Neuron (in vitro differentiated cells): ENCODE data around the gene TPSG1.
"Not testable (repeated sequence)": the region's sequence is repeated elsewhere in the genome, so short reads cannot be mapped to it uniquely, and the experiment has no call there.

ENCODE experiments used
- H2AFZ ChIP-seq: one replicate; pipeline ENCODE4 v1.6.1; 2013; ENCODE audit warnings: low read depth, mild to moderate bottlenecking, inconsistent platforms, low read length, moderate library complexity
- H3K27me3 ChIP-seq: one replicate; pipeline ENCODE4 v1.6.1; 2013; ENCODE audit warnings: low read length; ENCODE audit not compliant: insufficient read depth
- H3K36me3 ChIP-seq: one replicate; pipeline ENCODE4 v1.6.1; 2013; ENCODE audit warnings: low read length; ENCODE audit not compliant: insufficient read depth
- H3K4me1 ChIP-seq: one replicate; pipeline ENCODE4 v1.6.1; 2013; ENCODE audit warnings: low read length; ENCODE audit not compliant: insufficient read depth
- H3K4me3 ChIP-seq: 2 replicates; pipeline ENCODE4 v1.5.1; 2013; ENCODE audit warnings: mild to moderate bottlenecking, low read length, moderate library complexity
- H3K9me3 ChIP-seq: one replicate; pipeline ENCODE4 v1.6.1; 2013; ENCODE audit warnings: low read length

The TPSG1 gene

DNA sequence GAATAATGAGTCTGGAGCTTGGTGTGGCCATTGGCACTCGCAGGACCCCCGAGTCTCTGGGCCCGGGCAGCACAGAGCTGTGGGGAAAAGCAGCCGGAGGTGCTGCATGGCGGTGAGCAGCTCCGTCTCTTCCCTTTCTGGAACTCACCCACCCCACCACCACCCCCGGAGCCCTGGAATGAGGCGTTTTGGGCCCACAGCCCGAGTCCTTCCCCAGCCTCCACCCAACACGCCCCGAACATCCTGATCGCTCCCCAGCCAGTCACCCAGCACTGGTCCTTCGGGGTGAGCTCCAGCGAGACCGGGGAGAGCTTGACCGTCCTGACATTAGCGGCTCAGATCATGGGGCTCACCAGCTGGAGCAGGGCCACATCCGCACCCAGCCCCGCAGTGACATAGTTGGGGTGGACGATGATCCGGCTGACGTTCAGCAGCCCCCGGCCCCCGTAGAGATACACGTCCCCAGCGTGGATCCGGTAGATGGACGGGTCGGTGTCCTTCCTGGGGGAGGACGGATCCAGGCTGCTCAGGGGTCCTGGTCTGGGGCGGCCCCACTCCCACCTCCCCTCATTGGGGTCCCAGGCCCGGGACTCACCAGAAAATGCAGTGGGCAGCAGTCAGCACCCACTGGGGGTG, 37.3 kb upstream of the TPSG1 start:
- H3K4me3 ChIP-seq, result no peak overlapping the region
- H3K9me3 ChIP-seq, result peaks cover 2% of the 10 kb centered on the region
- no peak overlapping the region for H2AFZ ChIP-seq
- peaks cover 42% of the 10 kb centered on the region for H3K27me3 ChIP-seq
- H3K4me1 ChIP-seq, result no peaks in the 10 kb centered on the region
- H3K36me3 ChIP-seq, result no peaks in the 10 kb centered on the region

- H2AFZ ChIP-seq, result no peak overlapping the region
- no peaks in the 10 kb centered on the region for H3K36me3 ChIP-seq
- H3K4me3 ChIP-seq, result no peak overlapping the region
- H3K9me3 ChIP-seq, result peaks cover 2% of the 10 kb centered on the region
- peaks cover 42% of the 10 kb centered on the region for H3K27me3 ChIP-seq
- H3K4me1 ChIP-seq, result no peaks in the 10 kb centered on the region
These were observed 36.2 kb upstream of the TPSG1 start for GRCh38 chr16:1261131-1261892.

GRCh38 chr16:1260101-1260680, 35.1 kb upstream of the TPSG1 start:
- H3K27me3 ChIP-seq, result peaks cover 42% of the 10 kb centered on the region
- H2AFZ ChIP-seq, result no peak overlapping the region
- peaks cover 2% of the 10 kb centered on the region for H3K9me3 ChIP-seq
- no peaks in the 10 kb centered on the region for H3K4me1 ChIP-seq
- no peaks in the 10 kb centered on the region for H3K36me3 ChIP-seq
- H3K4me3 ChIP-seq, result no peak overlapping the region

DNA sequence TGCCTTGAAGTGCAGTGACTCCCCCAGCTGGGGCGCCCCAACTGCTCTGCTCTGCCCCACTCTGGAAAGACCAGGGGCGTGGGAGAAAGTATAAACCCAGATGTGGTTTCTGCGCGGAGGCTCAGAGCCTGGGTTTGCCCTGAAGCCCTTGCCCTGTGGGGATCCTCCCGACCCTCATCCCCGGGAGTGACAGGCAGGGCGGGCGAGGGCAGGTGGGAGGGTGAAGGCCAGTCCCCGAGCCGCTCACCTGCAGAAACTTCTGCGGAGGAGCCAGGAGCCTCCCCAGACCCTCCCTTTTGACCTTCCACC, 34.6 kb upstream of the TPSG1 start:
- H3K4me1 ChIP-seq, result no peaks in the 10 kb centered on the region
- no peaks in the 10 kb centered on the region for H3K9me3 ChIP-seq
- H3K4me3 ChIP-seq, result no peak overlapping the region
- no peak overlapping the region for H2AFZ ChIP-seq
- peaks cover 42% of the 10 kb centered on the region for H3K27me3 ChIP-seq
- H3K36me3 ChIP-seq, result no peaks in the 10 kb centered on the region

DNA sequence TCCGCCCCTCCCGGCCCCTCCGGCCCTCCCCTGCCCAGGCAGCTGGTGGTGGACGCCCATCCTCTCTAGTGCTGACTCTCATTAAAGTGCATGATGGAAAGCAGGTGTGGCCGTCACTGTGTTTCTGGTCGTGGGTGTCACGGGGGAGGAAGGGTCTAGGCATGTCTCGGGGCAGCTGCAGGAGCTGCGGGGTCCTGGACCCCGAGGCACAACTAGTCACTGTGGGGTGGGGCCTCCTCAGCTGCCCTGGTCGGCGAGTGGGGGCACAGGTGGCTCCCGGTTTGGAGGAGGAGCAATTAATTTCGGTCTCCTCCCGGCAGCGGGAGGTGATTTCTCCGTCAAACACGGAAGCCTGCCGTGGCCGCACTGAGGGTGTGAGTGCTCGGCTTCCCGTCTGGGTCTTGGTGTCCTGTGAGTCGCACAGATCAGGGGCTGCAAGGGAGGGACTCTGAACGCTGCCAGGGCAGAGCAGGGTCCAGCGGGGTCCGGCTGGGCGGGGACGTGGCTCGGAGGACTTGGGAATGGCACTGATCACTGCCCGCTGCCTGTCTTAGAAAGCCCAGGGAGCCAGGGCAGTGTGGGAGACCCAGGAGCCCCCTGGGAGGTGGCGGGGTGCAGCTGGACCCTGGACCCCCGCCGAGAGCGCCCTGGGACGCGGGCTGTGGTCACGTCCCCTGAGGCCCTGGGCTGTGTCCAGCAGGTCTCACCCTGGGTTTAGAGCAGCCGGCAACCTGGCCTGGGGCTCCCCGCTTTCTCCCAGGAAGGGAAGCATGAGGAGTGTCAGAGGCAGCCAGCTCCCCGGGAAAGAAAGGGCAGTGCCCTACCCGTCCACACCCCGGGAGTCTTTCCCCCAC, 34.1 kb upstream of the TPSG1 start:
- Histone ChIP-seq H2AFZ (no peak overlapping the region), H3K27me3 (peaks cover 42% of the 10 kb centered on the region), H3K4me3 (no peak overlapping the region)

DNA sequence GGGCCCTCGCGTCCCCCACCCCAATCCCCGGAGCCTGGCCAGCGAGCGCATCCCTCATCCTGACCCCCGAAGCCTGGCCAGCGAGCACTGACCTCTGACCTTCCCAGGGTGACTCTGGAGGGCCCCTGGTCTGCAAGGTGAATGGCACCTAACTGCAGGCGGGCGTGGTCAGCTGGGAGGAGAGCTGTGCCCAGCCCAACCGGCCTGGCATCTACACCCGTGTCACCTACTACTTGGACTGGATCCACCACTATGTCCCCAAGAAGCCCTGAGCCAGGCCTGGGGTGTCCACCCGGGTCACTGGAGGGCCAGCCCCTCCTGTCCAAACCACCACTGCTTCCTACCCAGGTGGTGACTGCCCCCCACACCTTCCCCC, 33.1 kb upstream of the TPSG1 start:
- Histone ChIP-seq H3K9me3 (no peaks in the 10 kb centered on the region), H2AFZ (no peak overlapping the region), H3K4me3 (no peak overlapping the region), H3K36me3 (no peaks in the 10 kb centered on the region), H3K27me3 (peaks cover 42% of the 10 kb centered on the region), H3K4me1 (no peaks in the 10 kb centered on the region)

More for the DNA sequence above, 34.1 kb upstream of the TPSG1 start:
- no peaks in the 10 kb centered on the region for H3K4me1 ChIP-seq
- no peaks in the 10 kb centered on the region for H3K36me3 ChIP-seq
- no peaks in the 10 kb centered on the region for H3K9me3 ChIP-seq

DNA sequence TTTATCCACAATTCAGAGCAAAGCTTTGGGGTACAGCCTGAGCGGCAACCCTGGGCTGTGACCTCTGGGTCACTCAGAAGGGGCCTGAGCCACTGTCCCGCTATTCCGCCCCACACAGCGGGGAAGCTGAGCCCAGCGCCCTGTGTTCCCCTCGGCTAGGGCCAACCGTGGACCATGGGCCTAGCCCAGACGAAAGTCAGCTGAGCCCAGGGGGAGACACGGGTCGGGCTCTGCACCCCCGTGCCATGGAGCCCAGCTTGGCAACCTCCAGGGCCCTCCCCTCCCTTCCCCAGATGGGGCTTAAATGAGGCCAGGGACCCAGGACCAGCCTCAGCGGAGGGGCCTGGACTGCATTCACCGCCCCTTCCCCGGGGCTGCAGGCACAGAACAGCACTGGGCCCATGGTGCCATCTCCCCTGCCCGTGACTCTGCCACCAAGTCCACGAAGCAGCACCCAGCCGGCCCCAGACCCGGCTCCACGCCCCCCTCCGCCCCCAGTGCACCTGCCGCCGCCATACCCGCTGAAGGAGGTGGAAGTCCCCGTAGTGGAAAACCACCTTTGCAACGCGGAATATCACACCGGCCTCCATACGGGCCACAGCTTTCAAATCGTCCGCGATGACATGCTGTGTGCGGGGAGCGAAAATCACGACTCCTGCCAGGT, 32.6 kb upstream of the TPSG1 start:
- Histone ChIP-seq H3K36me3 (no peaks in the 10 kb centered on the region), H2AFZ (no peak overlapping the region), H3K4me1 (no peaks in the 10 kb centered on the region), H3K4me3 (no peak overlapping the region), H3K27me3 (peaks cover 38% of the 10 kb centered on the region), H3K9me3 (no peaks in the 10 kb centered on the region)

GRCh38 chr16:1256874-1257322, 31.8 kb upstream of the TPSG1 start:
- Histone ChIP-seq H3K27me3 (peaks cover 33% of the 10 kb centered on the region), H3K4me3 (no peak overlapping the region), H3K36me3 (no peaks in the 10 kb centered on the region), H3K9me3 (no peaks in the 10 kb centered on the region), H3K4me1 (no peaks in the 10 kb centered on the region), H2AFZ (no peak overlapping the region)

DNA sequence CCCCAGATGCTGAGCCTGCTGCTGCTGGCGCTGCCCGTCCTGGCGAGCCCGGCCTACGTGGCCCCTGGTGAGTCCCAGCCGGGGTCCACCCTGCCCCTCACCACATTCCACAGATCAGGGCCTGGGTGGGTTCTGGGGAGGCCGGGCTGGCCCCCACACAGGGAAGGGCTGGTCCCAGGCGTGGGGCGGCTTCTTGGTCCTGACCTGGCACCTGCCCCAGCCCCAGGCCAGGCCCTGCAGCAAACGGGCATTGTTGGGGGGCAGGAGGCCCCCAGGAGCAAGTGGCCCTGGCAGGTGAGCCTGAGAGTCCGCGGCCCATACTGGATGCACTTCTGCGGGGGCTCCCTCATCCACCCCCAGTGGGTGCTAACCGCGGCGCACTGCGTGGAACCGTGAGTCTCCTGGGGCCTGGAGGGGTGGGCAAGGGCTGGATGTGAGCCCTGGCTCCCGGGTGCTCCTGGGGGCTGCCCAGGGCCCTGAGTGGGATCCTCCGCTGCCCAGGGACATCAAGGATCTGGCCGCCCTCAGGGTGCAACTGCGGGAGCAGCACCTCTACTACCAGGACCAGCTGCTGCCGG, 31.3 kb upstream of the TPSG1 start:
- H3K9me3 ChIP-seq, H3K4me1 ChIP-seq, H3K4me3 ChIP-seq, H3K36me3 ChIP-seq, H2AFZ ChIP-seq: not testable (repeated sequence)
- H3K27me3 ChIP-seq, result peaks cover 29% of the 10 kb centered on the region

DNA sequence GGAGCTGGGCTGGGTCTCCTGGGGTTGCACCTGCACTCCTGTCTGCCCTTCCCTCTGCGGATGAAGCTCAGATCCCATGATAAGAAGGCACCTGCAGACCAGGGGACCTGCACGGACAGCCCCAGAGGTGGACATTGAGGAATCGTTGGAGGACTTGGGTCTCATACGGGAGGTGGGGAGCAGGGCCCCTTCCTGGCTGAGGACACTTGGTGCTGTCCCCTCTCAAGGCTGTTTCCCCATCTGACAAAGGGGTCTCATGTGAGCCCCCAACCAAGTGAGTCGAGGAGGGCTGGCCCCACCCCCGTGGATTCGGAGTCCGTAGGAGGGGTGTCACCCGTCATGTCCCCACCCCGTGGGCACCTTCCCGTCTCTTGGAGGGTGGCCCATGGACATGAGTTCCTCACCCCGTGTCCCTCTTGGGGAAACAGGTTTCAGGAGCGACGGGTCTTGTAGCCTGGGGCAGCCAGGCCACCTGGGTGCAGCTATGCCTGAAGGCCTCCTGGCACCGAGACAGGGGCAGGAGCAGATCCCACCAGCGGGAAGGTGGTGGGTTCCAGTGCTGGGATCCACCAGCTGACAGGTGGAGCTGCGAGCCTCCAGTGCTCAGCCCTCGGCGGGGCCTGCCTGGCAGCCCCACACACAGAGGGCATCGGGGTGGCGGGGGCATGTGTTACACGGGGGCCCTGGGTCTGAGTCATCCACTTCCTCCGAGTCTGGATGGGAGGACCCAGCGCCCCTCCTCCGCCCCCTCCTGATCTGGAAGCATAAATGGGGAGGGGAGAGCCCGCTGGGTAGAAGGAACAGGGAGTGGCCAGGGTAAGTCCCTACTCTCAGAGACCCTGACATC, 30.4 kb upstream of the TPSG1 start, which contains the start of gene TPSD1:
TPSD1 (plus strand) TSS at position 794 of the 847 bp plus-strand sequence. CDS start 212 bp downstream, outside the sequence.
- peaks cover 21% of the 10 kb centered on the region for H3K27me3 ChIP-seq

GRCh38 chr16:1254821-1255220, 29.8 kb upstream of the TPSG1 start:
- H3K4me3 ChIP-seq, H3K4me1 ChIP-seq, H3K36me3 ChIP-seq, H3K9me3 ChIP-seq, H2AFZ ChIP-seq: not testable (repeated sequence)
- peaks cover 15% of the 10 kb centered on the region for H3K27me3 ChIP-seq

More for the DNA sequence above, 30.4 kb upstream of the TPSG1 start, which contains the start of gene TPSD1:
- H3K4me3 ChIP-seq, H3K9me3 ChIP-seq, H3K36me3 ChIP-seq, H3K4me1 ChIP-seq, H2AFZ ChIP-seq: not testable (repeated sequence)
